HepG2 (cell line): ENCODE measurements around the gene POTEF. TPM values are rescaled to one million over a fixed set of nuclear protein-coding genes. Genes with fewer than 3 reads are reported as not detected.
"Not testable (repeated sequence)": the region's sequence is repeated elsewhere in the genome, so short reads cannot be mapped to it uniquely, and the experiment has no call there.

Experiments used
- ATAC-seq: fragments of 200-7000 bp; cut with Tn5 transposase; 3 replicates; pipeline ENCODE4 v1.9.1; 2020; ENCODE audit warnings: mild to moderate bottlenecking, moderate library complexity
- BruUV-seq: library from RNA; stranded (reverse); fragments of 400-500 nt; replicated peaks from 2 replicates; lab custom pipeline; 2021; lab: Mats Ljungman, UMichigan
- CTCF ChIA-PET: fragments of 300-600 bp; formaldehyde crosslinking; extraction: SDS; loops from one replicate; lab custom pipeline; 2021; ENCODE audit warnings: low total read pairs, inconsistent platforms, low intra/inter-chr PET ratio; lab: Yijun Ruan, JAX
- POLR2A ChIA-PET: fragments of 350-600 bp; sonication (Branson Sonifier 250); formaldehyde crosslinking; loops from one replicate; lab custom pipeline; 2020; ENCODE audit warnings: antibody characterized with exemption, inconsistent platforms; lab: Yijun Ruan, JAX
- DNase-seq: peaks from one replicate; pipeline ENCODE4 v3.0.0-alpha.2; 2015; ENCODE audit warnings: low spot score
- FAIRE-seq: peaks from 3 replicates; lab custom pipeline; 2011; peaks lifted over from hg19 to GRCh38; lab: Jason Lieb, UNC
- H2AFZ ChIP-seq: one replicate; pipeline ENCODE4 v1.6.1; 2011; ENCODE audit warnings: low read length, inconsistent platforms
- H3K27ac ChIP-seq: fragments of 300-600 bp; 3 replicates; pipeline ENCODE4 v1.8.0; 2011; ENCODE audit warnings: mixed run types, mild to moderate bottlenecking, mixed read lengths, low read length, inconsistent platforms; ENCODE audit not compliant: insufficient read depth; ENCODE audit errors: extremely low read length
- H3K27me3 ChIP-seq, 2 experiments: fragments of 200-600 bp in 1 of 2; 2 replicates in 1 of 2; 3 replicates in 1 of 2; pipeline versions ENCODE4 v1.6.0 to v1.8.0; 2011; ENCODE audit warnings: low read length in 2 of 2, mild to moderate bottlenecking in 2 of 2, moderate library complexity in 2 of 2, inconsistent platforms in 1 of 2; ENCODE audit not compliant: insufficient read depth in 2 of 2, control insufficient read depth in 1 of 2
- H3K36me3 ChIP-seq, 2 experiments: fragments of 200-600 bp in 1 of 2; replicated peaks in 1 of 2; 2 replicates in 1 of 2; 3 replicates in 1 of 2; pipeline versions ENCODE4 v1.5.1 to v1.8.0; 2011; ENCODE audit warnings: low read length in 2 of 2, inconsistent platforms in 1 of 2; ENCODE audit not compliant: insufficient read depth in 2 of 2, control insufficient read depth in 1 of 2
- H3K4me1 ChIP-seq: 2 replicates; pipeline ENCODE4 v1.5.1; 2012; ENCODE audit warnings: low read length, inconsistent platforms; ENCODE audit not compliant: insufficient read depth
- H3K4me2 ChIP-seq: 2 replicates; pipeline ENCODE4 v1.6.0; 2011; ENCODE audit warnings: low read depth, low read length, inconsistent platforms
- H3K4me3 ChIP-seq, 3 experiments: fragments of 200-600 bp in 1 of 3; sonication (generic), shearing (Covaris generic) in 1 of 3; replicated peaks in 1 of 3; 2 replicates each; pipeline ENCODE4 v1.5.1; 2011 to 2016; ENCODE audit warnings: low read length in 3 of 3, inconsistent platforms in 2 of 3, low read depth in 2 of 3, mild to moderate bottlenecking in 2 of 3, control low read depth in 1 of 3, mixed read lengths in 1 of 3; ENCODE audit not compliant: insufficient read depth in 1 of 3
- H3K79me2 ChIP-seq: one replicate; pipeline ENCODE4 v1.6.1; 2011; ENCODE audit warnings: low read length, inconsistent platforms; ENCODE audit not compliant: insufficient read depth
- H3K9ac ChIP-seq: 2 replicates; pipeline ENCODE4 v1.6.0; 2011; ENCODE audit warnings: mild to moderate bottlenecking, low read depth, low read length, inconsistent platforms; ENCODE audit not compliant: insufficient read depth
- H3K9me3 ChIP-seq: 2 replicates; pipeline ENCODE4 v1.5.1; 2012; ENCODE audit warnings: mild to moderate bottlenecking, low read length
- H4K20me1 ChIP-seq: 2 replicates; pipeline ENCODE4 v1.6.0; 2011; ENCODE audit warnings: inconsistent platforms, mild to moderate bottlenecking, low read length, moderate library complexity; ENCODE audit not compliant: insufficient read depth
- MIER2 ChIP-seq: IDR thresholded peaks from 2 replicates; pipeline ENCODE4 v1.6.1; 2016; ENCODE audit warnings: missing biosample characterization, missing genetic modification reagents
- REST ChIP-seq, 2 experiments: IDR thresholded peaks; 2 replicates each; pipeline ENCODE4 v1.6.1; 2011 to 2012; ENCODE audit warnings: low read length in 2 of 2, borderline replicate concordance in 1 of 2, low read depth in 1 of 2, mild to moderate bottlenecking in 1 of 2, moderate library complexity in 1 of 2
- WGBS: methylation state at CpG from one replicate; pipeline ENCODE4 v1.1.6; 2017; ENCODE audit warnings: low lambda C conversion rate; 5-methylcytosine and 5-hydroxymethylcytosine counted together
- in situ Hi-C: cut with HindIII; loops from 2 replicates; pipeline ENCODE4 v1.10.0; 2017; ENCODE audit warnings: low pct_unique_long_range_greater_than_20kb; ENCODE audit not compliant: extremely low pct_ligation_motif_present
- intact Hi-C: fragments of 100-400 bp; cut with micrococcal nuclease; formaldehyde crosslinking; loops from one replicate; pipeline ENCODE4 v1.10.0; 2022; ENCODE audit not compliant: unreplicated experiment
- polyA plus RNA-seq, 8 experiments: library from polyadenylated mRNA; depleted of rRNA in 3 of 8; stranded (reverse) in 7 of 8; unstranded in 1 of 8; fragments of >200 nt; fragmentation: Illumina TruSeq in 4 of 8; extraction: Trizol in 4 of 8; gene quantifications; 2 replicates each; pipeline versions ENCODE4 v1.2.1 to v1.2.3, GENCODE V29; 2011 to 2016; ENCODE audit warnings: low read depth in 4 of 8, missing spikeins in 1 of 8, mixed read lengths in 1 of 8; ENCODE audit not compliant: insufficient read depth in 1 of 8
- total RNA-seq, 5 experiments: library from RNA; depleted of rRNA; stranded (reverse); fragments of >200 nt; fragmentation: Illumina TruSeq; extraction: Trizol; gene quantifications; 2 replicates each; pipeline ENCODE4 v1.2.3, GENCODE V29; 2016; ENCODE audit warnings: low read depth in 1 of 5

Gene POTEF
- total and polyA plus RNA-seq, 2 of the 13 experiments (the other 11 are each of a cell fraction or from before 2014, with no cell fraction given): 1.2 to 6.0 TPM

- H3K4me3 ChIP-seq, H3K9me3 ChIP-seq, H4K20me1 ChIP-seq, intact Hi-C loops, H3K79me2 ChIP-seq, H3K36me3 ChIP-seq, in situ Hi-C loops, H3K27ac ChIP-seq, DNase-seq, CTCF ChIA-PET, H3K4me2 ChIP-seq, H2AFZ ChIP-seq, H3K27me3 ChIP-seq, ATAC-seq, H3K9ac ChIP-seq, POLR2A ChIA-PET, BruUV-seq, FAIRE-seq: not testable (repeated sequence)
- whole genome bisulfite sequencing: 67% methylated on average over 5 of the region's 5 CpGs
- peaks cover 16% of the 10 kb centered on the region for H3K4me1 ChIP-seq
Measured at GRCh38 chr2:130052376-130052775, 76.6 kb downstream of the POTEF start.

DNA sequence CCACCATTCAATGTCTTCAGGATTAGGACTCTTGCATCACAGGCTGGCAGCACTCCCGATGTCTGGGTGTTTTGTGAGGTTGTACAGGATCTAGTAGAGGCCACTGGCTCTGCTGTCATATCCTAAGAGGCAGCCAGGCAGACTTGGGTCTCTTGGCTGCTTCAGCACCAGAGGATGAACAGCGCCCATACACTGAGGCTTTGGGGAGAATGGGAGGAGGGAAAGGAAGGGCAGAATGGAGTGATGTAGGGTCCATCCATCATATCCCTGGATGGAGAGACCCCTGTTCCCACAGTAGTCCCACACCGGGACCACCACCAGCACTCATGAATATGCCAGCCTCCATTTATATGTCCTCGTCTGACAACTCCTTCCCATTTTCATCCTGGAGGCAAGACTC, 80.6 kb downstream of the POTEF start:
- H3K27me3 ChIP-seq, H3K4me1 ChIP-seq, H3K9me3 ChIP-seq, DNase-seq, H3K4me3 ChIP-seq, in situ Hi-C loops, H3K79me2 ChIP-seq, H2AFZ ChIP-seq, ATAC-seq, BruUV-seq, H3K27ac ChIP-seq, FAIRE-seq, intact Hi-C loops, POLR2A ChIA-PET, H4K20me1 ChIP-seq, H3K36me3 ChIP-seq, CTCF ChIA-PET, H3K4me2 ChIP-seq, H3K9ac ChIP-seq: not testable (repeated sequence)
- TF ChIP-seq REST (IDR thresholded peaks at IDR 0.05; ENCODE audit: borderline replicate concordance in 1 of 2, low read depth in 1 of 2, low read length in 2 of 2): peak in 1 of 2 experiments; percentile 63; a peak in 2 of 4 replicates
- TF ChIP-seq MIER2 (CRISPR knock-in tag): peak; percentile 69; the same call in 1 of the 2 replicates
- WGBS: 100% methylated on average over 1 of the region's 4 CpGs

DNA sequence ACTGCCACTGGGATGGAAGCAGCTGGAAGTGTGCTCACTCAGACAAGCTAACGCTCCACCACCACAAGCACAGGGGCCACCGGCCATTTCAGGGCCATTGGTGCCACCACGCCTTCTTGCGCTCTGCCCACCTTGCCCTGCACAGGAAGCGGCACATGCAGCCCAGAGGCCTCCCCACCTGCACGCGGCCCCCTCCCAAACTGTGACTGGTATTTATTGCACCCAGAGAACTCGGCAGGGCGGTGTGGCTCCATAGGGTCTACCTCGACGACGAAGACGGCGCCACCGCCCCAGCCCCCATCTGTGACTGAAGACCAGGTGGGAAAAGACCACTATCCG, 90.8 kb downstream of the POTEF start:
- H2AFZ ChIP-seq, H4K20me1 ChIP-seq, H3K27ac ChIP-seq, FAIRE-seq, H3K9ac ChIP-seq, in situ Hi-C loops, H3K27me3 ChIP-seq, H3K4me1 ChIP-seq, H3K36me3 ChIP-seq, POLR2A ChIA-PET, H3K79me2 ChIP-seq, H3K4me2 ChIP-seq, intact Hi-C loops, H3K4me3 ChIP-seq, DNase-seq, H3K9me3 ChIP-seq, CTCF ChIA-PET, BruUV-seq, ATAC-seq: not testable (repeated sequence)
- 95% methylated on average over 14 of the region's 16 CpGs for WGBS
